Caco-2 (cell line): ENCODE data around the gene DOC2A. TPM values are rescaled to one million over a fixed set of nuclear protein-coding genes. Genes with fewer than 3 reads are reported as not detected.

Source experiments
- BruUV-seq: library from RNA; stranded (reverse); fragments of 400-500 nt; replicated peaks from 2 replicates; lab custom pipeline; 2021; lab: Mats Ljungman, UMichigan
- CTCF ChIA-PET: fragments of 300-600 bp; sonication (Branson Sonifier 250); formaldehyde crosslinking; loops from one replicate; lab custom pipeline; 2022; ENCODE audit warnings: antibody characterized with exemption; lab: Charles Lee
- POLR2A ChIA-PET: fragments of 300-600 bp; sonication (Branson Sonifier 250); formaldehyde crosslinking; loops from one replicate; lab custom pipeline; 2022; ENCODE audit warnings: antibody characterized with exemption; lab: Charles Lee
- DNase-seq, 2 experiments: peaks; one replicate each; pipeline versions ENCODE4 v3.0.0 to v3.0.0-alpha.2; 2020 to 2022
- H3K27me3 ChIP-seq: replicated peaks from 2 replicates; pipeline ENCODE4 v1.6.0; 2011; ENCODE audit warnings: low read length; ENCODE audit not compliant: control insufficient read depth, insufficient read depth
- H3K36me3 ChIP-seq: 2 replicates; pipeline ENCODE4 v1.5.1; 2011; ENCODE audit warnings: low read length; ENCODE audit not compliant: control insufficient read depth, insufficient read depth
- H3K4me1 ChIP-seq: fragments of 250-450 bp; sonication (Bioruptor Pico); 2 replicates; pipeline ENCODE4 v1.5.1; 2020; ENCODE audit warnings: mild to moderate bottlenecking
- H3K4me3 ChIP-seq: 2 replicates; pipeline ENCODE4 v1.5.1; 2011; ENCODE audit warnings: low read depth, mild to moderate bottlenecking, control low read depth, low read length
- H3K9me3 ChIP-seq: fragments of 250-450 bp; sonication (Bioruptor Pico); 2 replicates; pipeline ENCODE4 v1.5.1; 2020; ENCODE audit warnings: mild to moderate bottlenecking, moderate library complexity
- H3K27ac Mint-ChIP-seq: one replicate; pipeline ENCODE4 v1.8.0; 2022; ENCODE audit warnings: mixed read lengths; ENCODE audit not compliant: unreplicated experiment
- H3K27me3 Mint-ChIP-seq: one replicate; pipeline ENCODE4 v1.8.0; 2022; ENCODE audit warnings: mixed read lengths; ENCODE audit not compliant: insufficient read depth, unreplicated experiment
- H3K36me3 Mint-ChIP-seq: one replicate; pipeline ENCODE4 v1.8.0; 2022; ENCODE audit warnings: mild to moderate bottlenecking, mixed read lengths; ENCODE audit not compliant: insufficient read depth, unreplicated experiment
- H3K4me1 Mint-ChIP-seq: one replicate; pipeline ENCODE4 v1.8.0; 2022; ENCODE audit warnings: low read depth, mixed read lengths; ENCODE audit not compliant: unreplicated experiment
- H3K4me3 Mint-ChIP-seq: one replicate; pipeline ENCODE4 v1.8.0; 2022; ENCODE audit warnings: mild to moderate bottlenecking, moderate library complexity, mixed read lengths; ENCODE audit not compliant: unreplicated experiment
- H3K9me3 Mint-ChIP-seq: one replicate; pipeline ENCODE4 v1.8.0; 2022; ENCODE audit warnings: mixed read lengths; ENCODE audit not compliant: unreplicated experiment
- intact Hi-C: fragments of 100-400 bp; cut with micrococcal nuclease; formaldehyde crosslinking; loops from one replicate; pipeline ENCODE4 v1.10.0; 2022; ENCODE audit not compliant: unreplicated experiment
- total RNA-seq: library from RNA; stranded (reverse); gene quantifications from 2 replicates; pipeline ENCODE4 v1.2.3, GENCODE V29; 2022
- TF ChIP-seq, protein P1 (sequence below), 2 experiments: fragments of 200-600 bp in 1 of 2; IDR thresholded peaks; 1 replicate in 1 of 2; 2 replicates in 1 of 2; pipeline versions ENCODE4 v1.5.1 to v1.8.0; 2011 to 2022; ENCODE audit warnings: antibody characterized with exemption in 1 of 2, control low read depth in 1 of 2, inconsistent platforms in 1 of 2, low read depth in 1 of 2, low read length in 1 of 2, mild to moderate bottlenecking in 1 of 2, moderate library complexity in 1 of 2; ENCODE audit not compliant: insufficient read depth in 1 of 2, severe bottlenecking in 1 of 2, unreplicated experiment in 1 of 2

DOC2A gene
- total RNA-seq, 1 experiment from 2014 or later, result 3.5 TPM

DNA sequence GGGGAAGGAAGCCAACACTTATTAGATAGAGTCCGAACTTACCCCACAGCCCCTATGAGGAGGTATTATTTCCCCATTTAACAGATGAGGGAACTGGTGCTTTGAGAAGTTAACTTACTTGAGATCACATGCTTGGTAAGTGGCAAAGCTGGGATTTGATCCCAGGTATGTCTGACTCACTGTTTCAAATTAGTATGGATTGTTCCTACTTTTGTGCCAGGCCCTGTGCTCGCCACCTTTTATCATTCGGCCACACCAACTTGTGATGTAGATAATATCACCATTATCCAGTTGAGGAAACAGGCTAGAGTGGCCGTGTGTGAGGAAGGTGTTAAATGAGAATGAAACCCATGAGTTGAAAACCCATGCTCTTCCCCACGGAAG lies 26.1 kb downstream of the DOC2A start:
- Mint-ChIP-seq H3K27me3 (no peaks in the 10 kb centered on the region), H3K27ac (no peak overlapping the region), H3K4me3 (no peak overlapping the region), H3K9me3 (no peaks in the 10 kb centered on the region), H3K4me1 (peaks cover 9% of the 10 kb centered on the region), H3K36me3 (peaks cover 75% of the 10 kb centered on the region)
- H3K36me3 ChIP-seq, result peaks cover 3% of the 10 kb centered on the region
- CTCF ChIA-PET, result no interaction called here
- no peaks in the 10 kb centered on the region for H3K27me3 ChIP-seq
- BruUV-seq, result no TSS peak
- H3K4me3 ChIP-seq, result no peak overlapping the region
- DNase-seq, result no peak
- no peaks in the 10 kb centered on the region for H3K4me1 ChIP-seq
- POLR2A ChIA-PET, result no interaction called here
- TF ChIP-seq, protein P1, sequence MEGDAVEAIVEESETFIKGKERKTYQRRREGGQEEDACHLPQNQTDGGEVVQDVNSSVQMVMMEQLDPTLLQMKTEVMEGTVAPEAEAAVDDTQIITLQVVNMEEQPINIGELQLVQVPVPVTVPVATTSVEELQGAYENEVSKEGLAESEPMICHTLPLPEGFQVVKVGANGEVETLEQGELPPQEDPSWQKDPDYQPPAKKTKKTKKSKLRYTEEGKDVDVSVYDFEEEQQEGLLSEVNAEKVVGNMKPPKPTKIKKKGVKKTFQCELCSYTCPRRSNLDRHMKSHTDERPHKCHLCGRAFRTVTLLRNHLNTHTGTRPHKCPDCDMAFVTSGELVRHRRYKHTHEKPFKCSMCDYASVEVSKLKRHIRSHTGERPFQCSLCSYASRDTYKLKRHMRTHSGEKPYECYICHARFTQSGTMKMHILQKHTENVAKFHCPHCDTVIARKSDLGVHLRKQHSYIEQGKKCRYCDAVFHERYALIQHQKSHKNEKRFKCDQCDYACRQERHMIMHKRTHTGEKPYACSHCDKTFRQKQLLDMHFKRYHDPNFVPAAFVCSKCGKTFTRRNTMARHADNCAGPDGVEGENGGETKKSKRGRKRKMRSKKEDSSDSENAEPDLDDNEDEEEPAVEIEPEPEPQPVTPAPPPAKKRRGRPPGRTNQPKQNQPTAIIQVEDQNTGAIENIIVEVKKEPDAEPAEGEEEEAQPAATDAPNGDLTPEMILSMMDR (IDR thresholded peaks at IDR 0.05; ENCODE audit: insufficient read depth in 1 of 2, low read depth in 1 of 2, low read length in 1 of 2, severe bottlenecking in 1 of 2, unreplicated experiment in 1 of 2), result no peak
- no peaks in the 10 kb centered on the region for H3K9me3 ChIP-seq
- intact Hi-C loops, result no loop called here

DNA sequence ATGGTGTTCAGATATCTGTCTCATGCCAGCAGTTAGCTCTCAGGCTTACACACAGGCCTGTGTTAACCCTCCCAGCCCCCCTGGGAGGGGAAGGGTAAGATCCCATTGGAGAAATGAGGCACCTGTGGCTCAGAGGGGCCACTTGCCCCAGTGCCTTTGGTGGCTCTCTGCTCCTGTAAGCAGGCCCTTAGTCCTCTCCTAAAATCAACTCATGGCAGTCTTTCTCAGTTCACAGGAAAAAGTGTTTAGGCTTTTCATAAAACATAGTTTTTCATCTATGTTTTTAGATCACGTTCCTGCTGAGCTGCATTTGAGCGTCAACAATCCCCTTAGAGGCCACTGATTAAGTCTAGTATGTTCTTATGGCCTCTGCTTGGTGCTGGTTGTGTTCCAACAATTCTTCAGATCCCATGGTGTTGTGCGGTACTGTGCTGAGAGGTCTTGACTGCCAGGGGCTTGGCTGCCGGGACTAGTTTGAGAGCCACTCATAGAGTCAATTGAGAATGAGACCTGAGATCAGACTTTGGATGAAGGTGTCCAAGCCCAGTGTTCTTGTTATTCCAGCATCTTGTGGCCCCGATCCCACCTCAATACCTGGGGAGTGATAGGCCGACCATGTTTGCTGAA lies 26.6 kb downstream of the DOC2A start:
- H3K27me3 ChIP-seq, result no peaks in the 10 kb centered on the region
- H3K36me3 ChIP-seq, result peaks cover 4% of the 10 kb centered on the region
- H3K9me3 Mint-ChIP-seq, result no peaks in the 10 kb centered on the region
- ChIA-PET CTCF (no interaction called here), POLR2A (no interaction called here)
- DNase-seq, result no peak
- no peaks in the 10 kb centered on the region for H3K4me1 ChIP-seq
- peaks cover 75% of the 10 kb centered on the region for H3K36me3 Mint-ChIP-seq
- peaks cover 4% of the 10 kb centered on the region for H3K4me1 Mint-ChIP-seq
- H3K4me3 Mint-ChIP-seq, result no peak overlapping the region
- H3K27ac Mint-ChIP-seq, result no peak overlapping the region
- no TSS peak for BruUV-seq
- no peaks in the 10 kb centered on the region for H3K27me3 Mint-ChIP-seq
- TF ChIP-seq, protein P1 (IDR thresholded peaks at IDR 0.05; ENCODE audit: insufficient read depth in 1 of 2, low read depth in 1 of 2, low read length in 1 of 2, severe bottlenecking in 1 of 2, unreplicated experiment in 1 of 2), result no peak
- no peak overlapping the region for H3K4me3 ChIP-seq
- H3K9me3 ChIP-seq, result no peaks in the 10 kb centered on the region
- intact Hi-C loops, result no loop called here

DNA sequence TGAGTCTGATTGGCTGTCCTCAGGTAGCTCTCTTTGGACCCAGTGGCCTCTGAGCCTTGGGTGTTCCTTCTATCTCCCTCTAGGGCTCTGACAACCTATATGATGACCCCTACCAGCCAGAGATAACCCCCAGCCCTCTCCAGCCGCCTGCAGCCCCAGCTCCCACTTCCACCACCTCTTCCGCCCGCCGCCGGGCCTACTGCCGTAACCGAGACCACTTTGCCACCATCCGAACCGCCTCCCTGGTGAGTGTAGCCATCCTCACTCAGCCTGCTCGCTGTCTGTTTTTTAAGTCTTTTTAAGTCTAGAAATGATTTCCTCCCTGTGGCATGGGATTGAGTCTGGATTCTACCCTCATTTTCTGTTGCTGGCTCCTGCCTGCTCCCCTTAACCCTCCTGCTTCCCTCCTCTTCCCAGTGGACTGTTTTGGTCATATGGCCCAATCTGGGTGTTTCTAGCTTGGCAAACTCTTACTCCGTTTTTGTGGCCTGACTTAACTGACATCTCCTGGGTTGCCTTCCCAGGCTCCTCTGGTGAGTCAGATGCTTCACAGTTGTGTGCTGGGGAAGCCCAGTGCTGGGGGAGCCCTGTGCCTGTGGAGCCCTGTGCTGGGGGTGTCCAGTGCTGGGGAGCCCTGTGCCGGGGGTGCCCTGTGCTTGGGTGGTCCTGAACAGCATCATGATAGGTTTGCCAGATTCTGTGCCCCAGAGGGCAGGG lies 27.2 kb downstream of the DOC2A start:
- H3K27me3 Mint-ChIP-seq, result no peaks in the 10 kb centered on the region

More for the DNA sequence above, 27.2 kb downstream of the DOC2A start:
- Histone ChIP-seq H3K27me3 (no peaks in the 10 kb centered on the region), H3K9me3 (no peaks in the 10 kb centered on the region), H3K36me3 (peaks cover 7% of the 10 kb centered on the region), H3K4me3 (no peak overlapping the region), H3K4me1 (no peaks in the 10 kb centered on the region)
- POLR2A ChIA-PET, result no interaction called here
- TF ChIP-seq, protein P1 (IDR thresholded peaks at IDR 0.05; ENCODE audit: insufficient read depth in 1 of 2, low read depth in 1 of 2, low read length in 1 of 2, severe bottlenecking in 1 of 2, unreplicated experiment in 1 of 2), result no peak
- Mint-ChIP-seq H3K9me3 (no peaks in the 10 kb centered on the region), H3K4me1 (no peaks in the 10 kb centered on the region), H3K27ac (no peak overlapping the region), H3K36me3 (peaks cover 75% of the 10 kb centered on the region), H3K4me3 (no peak overlapping the region)
- CTCF ChIA-PET, result no interaction called here
- no peak for DNase-seq
- BruUV-seq, result no TSS peak
- intact Hi-C loops, result no loop called here
